GM19467 (cell line): ENCODE measurements around the gene ACTL6B.

ENCODE experiments used
- ATAC-seq: cut with Tn5 transposase; IDR thresholded peaks from one replicate; pipeline ENCODE4 v1.9.1; 2021; ENCODE audit warnings: mild to moderate bottlenecking, moderate library complexity; ENCODE audit not compliant: unreplicated experiment

Gene ACTL6B

GRCh38 chr7:100683659-100684533 is 27.6 kb upstream of the ACTL6B start:
- ATAC-seq, result no peak

- no peak for ATAC-seq
These were observed 26.9 kb upstream of the ACTL6B start for GRCh38 chr7:100682991-100683658.

GRCh38 chr7:100682228-100682741 is 26.0 kb upstream of the ACTL6B start:
- ATAC-seq, result no peak

DNA sequence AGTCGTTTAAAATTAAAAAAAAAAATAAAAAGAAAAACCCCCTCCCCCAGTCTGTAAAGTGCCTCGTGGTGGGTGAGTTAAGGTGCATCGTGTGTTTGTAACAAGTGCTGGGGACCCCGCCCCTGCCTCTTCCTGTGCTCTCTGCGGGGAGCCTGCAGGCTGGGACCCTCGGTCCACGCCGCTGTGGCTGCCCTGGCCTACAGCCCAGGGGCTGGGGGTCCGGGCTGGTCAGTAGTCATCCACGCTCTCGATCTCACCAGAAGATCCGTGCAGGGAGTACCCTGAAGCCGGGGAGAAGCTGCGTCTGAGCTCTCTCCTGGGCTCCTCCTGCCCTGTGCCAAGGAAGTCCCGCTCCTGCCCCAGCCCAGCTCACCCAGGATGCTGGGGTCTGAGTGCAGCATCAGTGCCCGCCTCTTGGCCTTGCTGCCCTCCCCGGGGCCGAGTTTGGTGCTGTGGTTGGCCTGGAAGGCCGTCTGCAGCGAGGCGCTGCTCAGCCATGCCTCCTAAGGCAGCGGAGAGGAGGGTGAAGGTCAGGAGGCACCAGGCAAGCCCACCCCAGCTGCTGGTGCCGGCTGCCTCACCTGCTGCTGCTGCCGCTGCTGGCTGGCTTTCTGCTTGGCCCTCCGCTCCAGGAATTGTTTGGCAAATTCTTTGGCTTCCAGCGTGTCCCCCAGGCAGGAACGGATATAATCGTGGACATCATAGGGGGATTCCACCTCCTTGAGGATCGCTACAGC is 25.4 kb upstream of the ACTL6B start:
- ATAC-seq, result no peak

DNA sequence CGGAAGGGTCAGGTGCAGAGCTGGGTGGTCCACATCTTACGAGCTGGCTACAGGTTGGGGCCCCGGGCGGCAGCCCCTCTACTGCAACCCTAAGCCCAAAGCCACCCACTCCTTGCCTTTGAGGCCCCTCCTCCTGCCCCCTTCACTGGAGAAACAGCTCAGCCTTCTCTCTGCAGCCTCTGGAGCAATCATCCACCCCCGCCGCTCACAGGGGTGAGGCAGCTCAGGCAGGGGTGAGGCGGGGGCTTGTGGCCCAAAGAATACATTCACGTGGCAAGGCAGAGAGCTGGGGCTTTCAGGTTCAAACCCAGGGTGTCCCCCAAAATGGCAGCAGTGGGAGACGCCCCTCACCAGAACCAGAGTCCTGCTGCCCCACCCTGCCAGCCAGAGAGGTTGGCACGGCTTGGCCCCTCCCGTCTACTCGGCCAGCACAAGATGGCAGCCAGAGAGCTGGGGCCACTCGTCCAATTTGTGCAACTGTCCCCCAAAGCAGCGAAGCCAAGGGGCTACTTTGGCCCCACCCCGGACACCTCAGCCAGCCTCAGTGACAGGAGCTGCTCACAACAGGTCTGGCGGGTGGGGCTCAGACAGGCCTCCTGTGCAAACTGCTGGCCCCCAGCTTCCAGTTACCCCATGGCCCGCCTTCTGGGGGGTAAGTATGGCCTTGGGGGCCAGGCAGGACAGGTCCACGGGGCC is 24.5 kb upstream of the ACTL6B start:
- no peak for ATAC-seq

DNA sequence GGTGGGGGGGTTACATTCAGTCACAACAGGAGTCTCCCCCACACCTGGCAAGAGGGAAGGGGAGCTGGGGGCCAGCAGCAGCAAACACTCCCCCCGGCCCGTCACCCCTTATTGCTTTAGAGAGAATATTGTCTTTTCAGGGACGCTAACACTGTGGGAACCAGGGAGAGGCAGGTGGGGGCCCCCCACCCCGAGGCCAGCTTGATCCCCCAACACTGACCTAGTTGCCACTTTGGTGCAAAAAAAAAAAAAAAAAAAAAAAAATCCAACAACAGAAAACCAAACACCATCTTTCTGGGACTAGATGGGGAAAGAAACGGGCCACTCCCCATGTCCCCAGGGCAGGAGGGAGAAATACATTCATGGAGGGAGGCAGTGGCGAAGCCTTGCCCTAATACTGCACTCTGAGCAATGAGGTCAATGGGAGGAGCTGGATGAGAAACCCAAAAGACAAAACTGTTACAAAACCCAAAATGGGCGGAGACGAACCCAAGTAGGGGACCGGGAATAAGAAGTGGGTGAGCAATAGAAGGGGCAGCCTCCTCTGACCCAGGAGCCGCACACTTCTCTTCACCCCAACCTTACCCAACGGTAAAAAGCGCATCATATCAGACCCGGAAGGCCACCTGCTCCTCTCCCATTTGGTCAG is 23.8 kb upstream of the ACTL6B start:
- ATAC-seq, result no peak

GRCh38 chr7:100679129-100679926 is 23.1 kb upstream of the ACTL6B start:
- ATAC-seq, result no peak

- ATAC-seq, result no peak
These were observed 22.2 kb upstream of the ACTL6B start for GRCh38 chr7:100678291-100678984.

DNA sequence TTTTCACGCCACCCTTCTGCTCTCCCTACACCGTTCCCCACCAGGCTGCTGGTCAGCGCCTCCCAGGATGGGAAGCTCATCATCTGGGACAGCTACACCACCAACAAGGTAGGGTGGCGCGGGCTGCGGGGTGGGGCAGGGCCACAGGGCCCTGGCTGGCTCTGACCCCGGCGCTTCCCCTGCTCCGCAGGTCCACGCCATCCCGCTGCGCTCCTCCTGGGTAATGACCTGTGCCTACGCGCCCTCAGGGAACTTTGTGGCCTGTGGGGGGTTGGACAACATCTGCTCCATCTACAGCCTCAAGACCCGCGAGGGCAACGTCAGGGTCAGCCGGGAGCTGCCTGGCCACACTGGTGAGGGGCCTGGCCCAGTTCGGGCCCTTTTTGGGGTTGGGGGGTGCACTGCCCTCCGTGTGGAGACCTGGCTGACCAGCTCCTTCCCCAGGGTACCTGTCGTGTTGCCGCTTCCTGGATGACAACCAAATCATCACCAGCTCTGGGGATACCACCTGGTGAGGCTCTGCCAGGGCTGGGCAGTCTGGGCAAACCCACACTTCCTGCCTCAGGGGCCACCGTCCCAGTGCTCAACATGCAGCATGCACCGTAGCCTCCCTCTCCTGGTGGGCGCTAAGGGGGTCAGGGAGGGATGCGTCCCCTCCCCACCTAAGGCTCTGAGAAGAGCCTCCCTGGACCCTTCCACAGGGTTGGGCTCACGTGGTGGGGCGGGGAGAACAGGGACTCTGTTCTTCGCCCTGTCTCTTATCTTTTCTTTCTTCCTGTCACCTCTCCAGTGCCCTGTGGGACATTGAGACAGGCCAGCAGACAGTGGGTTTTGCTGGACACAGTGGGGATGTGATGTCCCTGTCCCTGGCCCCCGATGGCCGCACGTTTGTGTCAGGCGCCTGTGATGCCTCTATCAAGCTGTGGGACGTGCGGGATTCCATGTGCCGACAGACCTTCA is 21.3 kb upstream of the ACTL6B start:
- no peak for ATAC-seq

DNA sequence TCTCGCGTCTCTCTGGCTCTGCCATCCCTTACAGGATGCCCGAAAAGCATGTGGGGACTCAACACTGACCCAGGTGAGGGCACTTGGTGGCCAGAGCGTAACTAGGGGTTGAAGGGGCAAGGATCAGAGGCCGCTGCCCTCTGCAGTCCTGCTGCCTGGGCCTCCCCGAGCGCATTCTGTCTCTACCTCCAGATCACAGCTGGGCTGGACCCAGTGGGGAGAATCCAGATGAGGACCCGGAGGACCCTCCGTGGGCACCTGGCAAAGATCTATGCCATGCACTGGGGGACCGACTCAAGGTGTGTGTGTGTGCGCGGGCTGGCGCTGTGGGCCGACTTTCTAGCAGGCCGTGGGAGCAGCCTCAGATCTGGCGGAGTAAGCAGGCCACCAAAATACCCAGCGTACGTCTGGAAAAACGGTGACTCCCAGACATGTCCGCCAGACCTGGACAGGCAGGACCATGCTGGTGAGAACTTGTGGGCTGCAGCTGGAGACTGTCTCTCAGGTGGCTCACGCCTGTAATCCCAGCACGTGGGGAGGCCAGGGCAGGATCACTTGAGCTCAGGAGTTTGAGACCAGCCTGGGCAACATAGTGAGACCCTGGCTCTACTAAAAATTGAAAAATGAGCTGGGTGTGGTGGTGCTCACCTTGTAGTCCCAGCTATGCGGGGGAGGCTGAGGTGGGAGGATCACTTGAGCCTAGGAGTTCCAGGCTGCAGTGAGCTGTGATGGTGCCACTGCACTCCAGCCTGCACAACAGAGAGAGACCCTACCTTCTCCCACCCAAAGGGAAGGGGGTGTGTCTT is 20.5 kb upstream of the ACTL6B start:
- ATAC-seq, result no peak

- ATAC-seq, result peak; percentile 33
These were observed 19.5 kb upstream of the ACTL6B start for GRCh38 chr7:100675581-100676350.

DNA sequence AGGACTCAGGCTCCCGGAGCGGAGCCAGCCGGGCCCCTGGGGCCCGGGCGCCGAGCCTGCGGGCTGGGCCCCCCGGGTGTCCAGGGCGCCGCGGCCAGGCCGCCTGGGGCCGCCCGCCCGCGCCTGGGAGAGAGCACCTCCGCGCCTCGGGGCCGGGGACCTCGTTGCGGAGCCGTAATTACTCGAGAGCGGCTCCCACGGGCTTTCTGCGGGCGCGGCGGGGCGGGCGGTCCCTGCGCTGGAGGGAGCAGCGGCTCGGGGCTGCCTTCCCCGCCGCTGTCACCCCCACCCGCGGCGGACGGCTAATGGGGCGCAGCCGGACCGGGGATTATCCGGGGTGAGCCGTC is 18.8 kb upstream of the ACTL6B start:
- ATAC-seq, result peak; percentile 1

- no peak for ATAC-seq
These were observed 18.3 kb upstream of the ACTL6B start for GRCh38 chr7:100674411-100675104.

GRCh38 chr7:100673942-100674410 is 17.7 kb upstream of the ACTL6B start:
- no peak for ATAC-seq

GRCh38 chr7:100673302-100673941 is 17.2 kb upstream of the ACTL6B start, which contains the start of gene GNB2:
TSS of gene GNB2 (plus strand) at chr7:100673740. CDS start at chr7:100676266, 2,526 bp downstream.
- ATAC-seq, result peak; percentile 50
